H1 (cell line): ENCODE results near the gene LRTM1. TPM values are rescaled to one million over a fixed set of nuclear protein-coding genes. Genes with fewer than 3 reads are reported as not detected.

Experiments
- EGR1 ChIP-seq: IDR thresholded peaks from 2 replicates; pipeline ENCODE4 v1.6.1; 2011; ENCODE audit warnings: low read depth, low read length, borderline replicate concordance
- polyA plus RNA-seq, 7 experiments: library from polyadenylated mRNA; depleted of rRNA in 3 of 7; stranded (reverse) in 5 of 7; unstranded in 2 of 7; fragments of >200 nt in 5 of 7; fragments of 200-250 nt in 2 of 7; gene quantifications; 1 replicate in 5 of 7; 2 replicates in 1 of 7; 4 replicates in 1 of 7; pipeline versions ENCODE4 v1.2.1 to v1.2.3, GENCODE V29; 2011 to 2013; ENCODE audit warnings: missing spikeins in 2 of 7, mixed read lengths in 2 of 7
- total RNA-seq: library from RNA; stranded (reverse); fragmentation: NEBNext Ultra II Directional; extraction: Animal tissue kit (Norgen Biotek cat#: 25700); gene quantifications from 2 replicates; pipeline ENCODE4 v1.2.1, GENCODE V29; 2021

LRTM1 gene
- total and polyA plus RNA-seq, 2 of the 8 experiments (the other 6 are each of a cell fraction or from before 2014, with no cell fraction given), result not detected

- TF ChIP-seq EGR1, result no peak
- TF ChIP-seq, all 59 proteins: peak for 0
These were observed 39.7 kb downstream of the LRTM1 start (continued) for GRCh38 chr3:54888162-54888561.
